Measurements from ENCODE around the gene NIBAN1.

- TF ChIP-seq POLR2AphosphoS5 (IDR thresholded peaks at IDR 0.05; ENCODE audit: borderline replicate concordance, low read depth, low read length): no peak
- no peak for TF ChIP-seq EZH2 (IDR thresholded peaks at IDR 0.05)
- no peak for TF ChIP-seq FOXP2 (optimal IDR thresholded peaks at IDR 0.05; ENCODE audit: control extremely low read depth, extremely low read length, insufficient read depth)
Observed at GRCh38 chr1:184973272-184974055, 844 bp downstream of the NIBAN1 start.

Data from SK-N-MC (cell line).